Ascending aorta (tissue), 2 donors: ENCODE measurements around the gene AHNAK2. TPM values are rescaled to one million over a fixed set of nuclear protein-coding genes. Genes with fewer than 3 reads are reported as not detected.

ENCODE experiments used
- DNase-seq, 2 donors: peaks; one replicate each; pipeline ENCODE4 v3.0.0-alpha.2; 2019; ENCODE audit warnings: low spot score in 2 of 2
- H3K27ac ChIP-seq, 2 donors: fragments of 200-600 bp; sonication (generic); one replicate each; pipeline ENCODE4 v1.5.1; 2016 to 2017; ENCODE audit warnings: mild to moderate bottlenecking in 1 of 2
- H3K27me3 ChIP-seq: fragments of 200-600 bp; sonication (generic); one replicate; pipeline ENCODE4 v1.5.1; 2017
- H3K36me3 ChIP-seq, 2 donors: fragments of 200-600 bp; sonication (generic); one replicate each; pipeline ENCODE4 v1.5.1; 2016
- H3K4me1 ChIP-seq, 2 donors: fragments of 200-600 bp; sonication (generic); one replicate each; pipeline ENCODE4 v1.5.1; 2016 to 2017; ENCODE audit warnings: mild to moderate bottlenecking in 1 of 2
- H3K4me3 ChIP-seq, 2 donors: fragments of 200-600 bp; sonication (generic); one replicate each; pipeline ENCODE4 v1.5.1; 2016 to 2017; ENCODE audit warnings: mild to moderate bottlenecking in 1 of 2
- H3K9me3 ChIP-seq, 2 donors: fragments of 200-600 bp; sonication (generic); one replicate each; pipeline ENCODE4 v1.5.1; 2016
- CTCF ChIP-seq, 3 experiments: fragments of 200-600 bp in 2 of 3; fragments of 450-650 bp in 1 of 3; sonication (generic) in 2 of 3; IDR thresholded peaks; one replicate each; pipeline ENCODE4 v1.5.1; 2016 to 2019; ENCODE audit warnings: antibody characterized with exemption in 3 of 3, mild to moderate bottlenecking in 1 of 3, moderate library complexity in 1 of 3
- intact Hi-C: fragments of 100-400 bp; cut with DNase I; formaldehyde crosslinking; loops from one replicate; pipeline ENCODE4 v1.15.1; 2023
- total RNA-seq: library from RNA; depleted of rRNA; stranded (reverse); fragments of >200 nt; gene quantifications from one replicate; pipeline ENCODE4 v1.1.0, GENCODE V29; 2016

Gene AHNAK2
- total RNA-seq, 1 donor from 2014 or later, result 35.5 TPM

GRCh38 chr14:104993808-104994591 lies 15.8 kb upstream of the AHNAK2 start:
- intact Hi-C loops, result no loop called here
- no peak for DNase-seq
- peaks cover 8 to 9% of the 10 kb centered on the region in 2 donors for H3K36me3 ChIP-seq
- H3K27ac ChIP-seq, result no peak overlapping the region
- H3K9me3 ChIP-seq, result no peaks in the 10 kb centered on the region
- H3K27me3 ChIP-seq, result no peaks in the 10 kb centered on the region
- no peaks in the 10 kb centered on the region for H3K4me1 ChIP-seq
- no peak for TF ChIP-seq CTCF (IDR thresholded peaks at IDR 0.05)
- H3K4me3 ChIP-seq, result no peak overlapping the region

GRCh38 chr14:104993306-104993705 lies 15.1 kb upstream of the AHNAK2 start:
- Histone ChIP-seq H3K4me3 (no peak overlapping the region), H3K36me3 (peaks cover 8 to 9% of the 10 kb centered on the region in 2 donors), H3K27ac (no peak overlapping the region), H3K27me3 (no peaks in the 10 kb centered on the region), H3K9me3 (no peaks in the 10 kb centered on the region), H3K4me1 (no peaks in the 10 kb centered on the region)
- intact Hi-C loops, result no loop called here
- DNase-seq, result no peak
- TF ChIP-seq CTCF (IDR thresholded peaks at IDR 0.05), result no peak

GRCh38 chr14:104992501-104992900 lies 14.3 kb upstream of the AHNAK2 start:
- no peak overlapping the region for H3K27ac ChIP-seq
- H3K27me3 ChIP-seq, result no peaks in the 10 kb centered on the region
- H3K4me3 ChIP-seq, result no peak overlapping the region
- intact Hi-C loops, result no loop called here
- no peaks in the 10 kb centered on the region for H3K9me3 ChIP-seq
- no peaks in the 10 kb centered on the region for H3K4me1 ChIP-seq
- no peak for DNase-seq
- no peak for TF ChIP-seq CTCF (IDR thresholded peaks at IDR 0.05)
- peaks cover 8 to 9% of the 10 kb centered on the region in 2 donors for H3K36me3 ChIP-seq

GRCh38 chr14:104991896-104992230 lies 13.7 kb upstream of the AHNAK2 start:
- no peak for DNase-seq
- TF ChIP-seq CTCF (IDR thresholded peaks at IDR 0.05), result no peak
- no peak overlapping the region for H3K27ac ChIP-seq
- no peaks in the 10 kb centered on the region for H3K9me3 ChIP-seq
- peaks cover 8 to 9% of the 10 kb centered on the region in 2 donors for H3K36me3 ChIP-seq
- no peak overlapping the region for H3K4me3 ChIP-seq
- H3K4me1 ChIP-seq, result no peaks in the 10 kb centered on the region
- intact Hi-C loops, result no loop called here
- H3K27me3 ChIP-seq, result no peaks in the 10 kb centered on the region

- no peak overlapping the region for H3K27ac ChIP-seq
- DNase-seq, result no peak
- no peak for TF ChIP-seq CTCF (IDR thresholded peaks at IDR 0.05)
- H3K4me3 ChIP-seq, result no peak overlapping the region
- H3K36me3 ChIP-seq, result peaks cover 8 to 9% of the 10 kb centered on the region in 2 donors
- intact Hi-C loops, result no loop called here
- peaks cover 9 to 12% of the 10 kb centered on the region in 2 donors for H3K4me1 ChIP-seq
- H3K9me3 ChIP-seq, result no peaks in the 10 kb centered on the region
- no peaks in the 10 kb centered on the region for H3K27me3 ChIP-seq
Observed at GRCh38 chr14:104989951-104990303, 11.8 kb upstream of the AHNAK2 start.
